Measurements from ENCODE around the gene RNASE3.
"Not testable (repeated sequence)": the region's sequence is repeated elsewhere in the genome, so short reads cannot be mapped to it uniquely, and the experiment has no call there.

Gene RNASE3

DNA sequence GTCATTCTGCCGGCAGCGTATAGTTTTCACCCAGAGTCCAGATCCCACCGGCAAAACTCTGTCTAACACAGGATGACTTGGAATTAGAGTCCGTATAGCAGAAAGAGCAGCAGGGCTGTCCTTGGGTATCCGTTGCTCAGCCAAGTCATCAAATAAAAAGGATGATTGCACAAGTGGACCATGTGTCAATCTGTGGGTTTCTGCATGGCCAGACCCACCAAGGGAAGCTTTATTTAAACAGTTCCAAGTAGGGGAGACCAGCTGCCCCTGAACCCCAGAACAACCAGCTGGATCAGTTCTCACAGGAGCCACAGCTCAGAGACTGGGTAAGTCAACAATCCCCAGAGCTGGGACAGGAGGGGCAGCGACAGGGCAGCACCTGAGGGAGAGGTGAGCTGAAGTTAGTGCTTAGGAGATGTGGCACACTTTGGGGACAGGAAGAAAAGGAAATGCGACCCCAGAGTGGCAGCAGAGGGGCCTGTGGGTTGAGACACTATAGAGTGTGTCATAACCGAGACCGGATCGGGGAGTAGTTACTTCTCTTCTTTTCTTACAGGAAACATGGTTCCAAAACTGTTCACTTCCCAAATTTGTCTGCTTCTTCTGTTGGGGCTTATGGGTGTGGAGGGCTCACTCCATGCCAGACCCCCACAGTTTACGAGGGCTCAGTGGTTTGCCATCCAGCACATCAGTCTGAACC, at the start of gene RNASE3:
TSS of gene RNASE3 (plus strand) at position 260 of the 700 bp plus-strand sequence. CDS start at position 562, 302 bp downstream.
- intact Hi-C loops (cut with DNase I); DNase-seq: not testable (repeated sequence)

DNA sequence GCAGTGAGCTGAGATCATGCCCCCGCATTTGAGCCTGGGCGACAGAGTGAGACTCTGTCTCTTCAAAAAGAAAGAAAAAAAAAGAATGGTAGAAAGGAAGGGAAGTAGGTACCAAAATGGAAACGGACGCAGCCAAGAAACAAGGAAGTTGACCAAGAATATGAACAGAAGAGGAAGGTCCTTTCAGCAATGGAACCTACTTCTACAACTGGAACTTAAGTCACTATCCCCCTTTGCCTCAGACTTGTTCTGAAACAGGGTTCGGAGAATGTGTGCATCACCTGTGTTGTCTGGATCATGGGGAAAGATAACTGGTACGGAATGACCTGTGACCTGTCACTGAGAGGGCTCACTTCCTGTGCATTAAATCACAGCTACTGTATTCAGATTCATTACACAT, 44.6 kb upstream of the RNASE3 start:
- DNase-seq = no peak
- intact Hi-C loops (cut with DNase I) = no loop called here

DNA sequence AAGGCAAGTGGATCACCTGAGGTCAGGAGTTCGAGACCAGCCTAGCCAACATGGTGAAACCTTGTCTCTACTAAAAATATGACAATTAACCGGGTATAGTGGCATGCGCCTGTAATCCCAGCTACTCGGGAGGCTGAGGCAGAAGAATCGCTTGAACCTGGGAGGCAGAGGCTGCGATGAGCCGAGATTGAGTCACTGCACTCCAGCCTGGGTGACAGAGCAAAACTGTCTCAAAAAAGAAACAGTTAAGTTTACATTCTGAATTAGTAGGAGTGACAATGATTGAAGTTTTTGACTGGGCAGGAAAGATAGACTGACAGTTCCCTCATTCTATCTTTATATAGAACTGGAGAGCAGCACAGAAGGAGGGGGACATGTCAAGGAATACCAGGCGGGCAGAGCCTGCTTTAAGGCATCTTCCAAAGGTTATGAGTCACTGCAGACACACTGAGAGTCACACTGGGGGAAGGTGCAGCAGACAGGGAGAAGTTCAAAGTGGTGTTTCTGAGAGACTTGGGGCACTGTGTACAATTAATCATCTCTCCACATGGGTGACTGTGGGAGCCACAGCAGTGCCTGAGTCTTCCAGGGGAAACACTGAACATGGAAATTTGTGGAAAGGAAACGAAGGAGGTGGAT, 42.8 kb upstream of the RNASE3 start:
- intact Hi-C loops (cut with DNase I) = no loop called here
- no peak for DNase-seq

DNA sequence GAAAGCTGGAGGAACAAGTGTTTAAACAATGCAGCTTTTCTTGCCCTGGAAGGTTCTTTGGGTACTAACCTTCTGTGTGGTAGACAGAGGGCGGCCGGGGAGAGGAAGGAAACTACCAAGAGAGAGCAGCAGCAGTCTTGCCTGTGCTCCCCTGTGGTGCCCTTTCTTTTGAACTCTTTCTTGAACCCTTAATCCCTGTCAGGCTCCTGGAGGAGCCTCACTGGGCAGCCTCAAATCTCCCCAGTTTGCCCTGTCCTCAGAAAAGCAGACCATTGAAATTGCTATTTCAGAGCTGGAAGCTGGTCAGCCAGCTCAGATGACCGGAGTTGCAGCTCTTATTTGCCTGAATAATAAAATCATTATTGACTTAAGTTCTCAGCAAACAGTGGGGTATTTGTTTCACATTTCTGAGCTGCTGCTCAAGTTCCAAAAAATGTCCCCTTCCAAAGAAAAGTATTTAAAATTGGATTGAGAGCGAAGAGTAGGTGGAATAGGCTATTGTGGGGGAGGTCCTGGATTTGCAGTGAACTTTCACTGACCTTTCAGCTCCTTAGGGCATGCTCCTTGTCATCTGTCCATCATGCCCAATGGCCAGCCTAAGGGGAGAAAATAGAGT, 42.1 kb upstream of the RNASE3 start:
- peak in 4 of 10 donors; percentile 17 to 83 (median 28) for DNase-seq
- intact Hi-C loops (cut with DNase I) = no loop called here

DNA sequence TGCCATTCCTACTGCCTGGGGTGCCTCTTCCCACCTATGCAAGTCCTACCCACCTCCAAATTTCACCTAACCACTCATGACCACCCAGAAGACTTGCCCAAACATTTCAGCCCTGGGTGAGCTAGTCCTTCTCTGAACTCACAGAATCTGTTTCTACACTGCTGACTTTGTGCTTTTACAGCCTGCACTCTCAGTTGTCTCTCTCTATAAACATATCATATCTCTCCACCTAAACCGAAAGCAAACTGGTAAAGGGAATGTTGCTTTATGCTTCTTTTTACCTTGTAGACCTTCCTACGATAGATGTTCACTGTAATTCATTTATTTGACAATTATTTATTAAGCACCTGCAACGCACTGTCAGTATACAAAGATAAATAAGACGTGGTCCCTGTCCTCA, 38.1 kb upstream of the RNASE3 start:
- no peak for DNase-seq
- intact Hi-C loops (cut with DNase I) = no loop called here

DNA sequence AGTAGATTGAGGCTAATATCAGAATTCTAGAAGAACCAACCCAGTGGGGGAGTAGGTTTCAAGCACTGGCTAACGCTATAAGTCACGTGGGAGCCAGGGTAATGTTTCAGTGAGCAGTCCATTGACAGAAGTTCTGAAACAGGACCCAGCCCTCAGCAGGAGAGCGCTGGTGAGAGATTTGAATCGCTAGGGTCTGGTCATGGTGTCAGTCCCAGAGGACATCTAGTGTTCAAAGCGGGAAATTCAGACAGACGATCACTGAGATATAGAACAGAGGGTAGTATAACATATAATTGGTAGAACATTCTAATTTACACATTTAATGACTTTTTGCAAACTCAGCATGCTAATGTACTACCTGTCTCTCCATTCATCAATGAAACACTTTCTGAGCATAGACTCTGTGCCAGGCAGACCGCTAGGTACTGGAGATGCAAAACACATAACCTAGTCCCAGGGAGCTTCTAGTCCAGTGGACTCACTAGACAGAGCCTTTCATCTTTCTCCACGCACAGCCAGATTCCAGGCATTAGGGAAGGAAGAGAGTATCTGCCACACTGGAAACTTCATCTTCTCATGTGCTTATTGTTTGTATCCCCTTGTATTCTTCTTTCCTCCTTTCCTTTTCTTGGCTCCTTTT, 35.4 kb upstream of the RNASE3 start:
- intact Hi-C loops (cut with DNase I) = loop anchor here (1.0 to 5.0 kb wide), 5 partner anchors 17 to 252 kb away; partner anchors contain the start of gene RNASE1

DNA sequence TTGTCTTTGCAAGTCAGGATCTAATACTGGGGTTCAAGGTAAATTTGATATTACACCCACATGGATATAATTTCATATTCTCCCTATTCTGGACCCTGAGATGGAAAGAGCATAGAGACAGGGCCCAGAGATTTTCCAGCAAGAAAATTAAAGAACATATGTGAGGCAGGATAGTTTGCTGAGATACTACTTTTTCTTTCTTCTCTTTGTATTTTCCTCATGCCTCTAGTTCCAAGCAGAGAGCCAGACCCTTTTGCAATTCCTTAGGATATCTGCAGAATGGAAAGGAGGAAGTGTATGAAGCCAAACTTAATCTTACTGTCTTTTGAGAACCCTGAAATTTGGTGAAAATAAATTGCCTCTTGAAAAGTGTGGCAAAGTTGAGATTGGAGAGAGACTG, 34.0 kb upstream of the RNASE3 start:
- no peak for DNase-seq
- intact Hi-C loops (cut with DNase I) = loop anchor here (2.0 to 5.0 kb wide), 4 partner anchors 16 to 250 kb away; partner anchors contain the start of gene RNASE1

More for the DNA sequence above, 35.4 kb upstream of the RNASE3 start:
- DNase-seq = peak in 7 of 10 donors; percentile 32 to 91 (median 51)

DNA sequence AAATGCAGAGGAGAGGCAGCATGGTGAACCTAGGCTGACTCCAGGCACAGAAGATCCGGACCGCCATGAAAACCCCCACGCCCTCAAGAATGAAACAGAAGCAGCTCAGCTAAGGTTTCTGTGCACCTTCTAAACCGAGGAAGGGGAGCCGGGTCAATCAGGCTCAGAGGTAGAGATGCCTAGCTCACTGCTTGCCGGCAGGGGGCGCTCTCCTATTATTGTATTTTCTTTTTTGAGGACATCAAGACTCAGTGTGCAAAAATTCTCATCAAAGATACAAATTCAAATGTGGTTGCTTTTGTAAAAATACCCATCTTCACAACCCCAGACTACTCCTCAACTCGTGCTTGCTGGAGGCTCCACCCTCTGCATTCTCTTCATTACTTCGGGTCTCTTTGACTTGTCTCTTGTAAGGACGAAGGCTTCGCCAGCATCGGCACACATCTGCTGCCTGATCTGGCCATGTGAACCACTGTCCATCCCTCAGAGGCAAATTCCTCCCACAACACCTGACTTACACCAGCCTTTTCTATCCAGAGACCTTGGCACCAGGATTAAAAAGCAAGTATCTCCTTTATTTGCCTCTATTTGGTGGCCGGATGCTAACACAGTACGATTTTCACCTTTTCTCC, 33.4 kb upstream of the RNASE3 start:
- DNase-seq = peak in 8 of 10 donors; percentile 24 to 91 (median 76)
- intact Hi-C loops (cut with DNase I) = loop anchor here (2.0 to 5.0 kb wide), 4 partner anchors 15 to 250 kb away; partner anchors contain the start of gene RNASE1

DNA sequence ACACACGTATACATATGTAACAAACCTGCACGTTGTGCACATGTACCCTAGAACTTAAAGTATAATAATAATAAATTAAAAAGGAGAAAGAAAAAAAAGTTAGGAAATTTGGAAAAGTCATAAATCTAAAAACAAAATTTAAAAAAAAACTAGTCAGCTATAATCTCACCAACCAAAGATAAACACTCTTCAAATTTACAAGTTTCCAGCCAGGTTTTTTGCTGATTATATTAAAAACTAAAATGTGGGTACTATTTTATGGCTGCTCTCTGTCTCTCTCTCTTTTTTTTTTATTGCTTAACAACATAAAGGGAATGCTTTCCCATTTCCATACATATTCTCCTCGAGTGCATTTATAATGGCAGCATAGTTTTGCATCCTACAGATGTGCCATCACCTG, 25.0 kb upstream of the RNASE3 start:
- DNase-seq = no peak
- intact Hi-C loops (cut with DNase I) = no loop called here

DNA sequence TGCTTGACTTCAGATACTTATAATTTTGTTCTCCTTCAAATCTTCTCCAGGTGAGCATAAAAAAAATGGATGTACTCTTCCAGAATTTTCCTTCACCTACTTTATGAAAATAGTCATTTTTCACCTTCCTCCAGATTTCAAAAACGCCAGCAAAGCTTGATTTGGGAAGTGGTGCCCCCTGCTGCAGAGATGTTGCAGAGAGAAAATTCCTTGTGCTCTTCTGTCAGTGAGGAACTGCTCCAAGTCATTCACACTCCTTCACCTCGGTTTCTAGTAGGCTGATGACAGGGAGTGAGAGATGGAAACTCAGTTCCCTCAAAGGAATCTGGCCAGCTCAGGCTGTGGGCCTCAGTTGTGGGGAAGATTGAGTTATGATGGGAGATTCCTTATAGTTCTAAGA, 24.2 kb upstream of the RNASE3 start:
- intact Hi-C loops (cut with DNase I) = no loop called here

DNA sequence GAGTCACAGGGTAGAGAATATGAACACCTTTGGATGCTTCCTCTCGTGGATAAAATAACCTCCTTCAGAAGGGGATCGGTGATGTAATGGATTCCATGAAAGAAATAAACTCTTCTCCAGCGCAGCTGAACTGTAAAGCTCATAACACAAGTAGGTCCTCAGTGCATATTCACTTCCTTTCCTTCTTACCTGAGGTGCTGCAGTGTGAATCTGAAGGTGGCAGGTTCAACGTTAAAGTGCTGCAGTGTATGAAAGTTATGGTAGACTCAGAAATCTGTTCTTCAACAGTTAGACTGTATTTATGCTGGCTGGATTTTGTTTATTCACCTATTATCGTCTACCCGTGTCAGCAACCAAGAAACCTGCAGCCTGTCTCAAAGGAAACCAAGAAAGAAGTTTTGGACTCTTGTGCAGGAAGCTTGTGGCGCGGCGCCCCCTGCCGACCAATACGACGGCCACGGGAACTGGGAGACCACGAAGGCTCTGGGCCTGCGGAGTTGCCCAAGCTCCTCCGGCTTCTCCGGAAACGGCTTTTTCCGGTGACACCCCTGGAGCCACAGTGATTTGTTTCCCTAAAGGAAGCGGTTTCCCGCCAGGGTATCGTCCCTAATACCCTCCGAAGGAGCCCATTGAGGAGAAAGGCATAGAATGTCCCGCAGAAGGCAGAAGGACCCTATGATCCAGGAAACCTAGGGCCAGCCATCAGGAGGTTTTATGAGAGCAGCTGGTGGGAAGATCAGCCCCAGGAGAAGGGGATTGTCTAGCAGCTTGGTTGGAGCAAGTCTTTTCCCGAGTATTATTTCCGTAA, 17.6 kb upstream of the RNASE3 start:
- intact Hi-C loops (cut with DNase I) = loop anchor here (2.0 to 5.0 kb wide), 3 partner anchors 17 to 171 kb away; no protein-coding TSS in a partner anchor
- peak; percentile 47 to 96 (median 80) for DNase-seq

More for the DNA sequence above, 24.2 kb upstream of the RNASE3 start:
- peak in 1 of 10 donors; percentile 25 for DNase-seq

DNA sequence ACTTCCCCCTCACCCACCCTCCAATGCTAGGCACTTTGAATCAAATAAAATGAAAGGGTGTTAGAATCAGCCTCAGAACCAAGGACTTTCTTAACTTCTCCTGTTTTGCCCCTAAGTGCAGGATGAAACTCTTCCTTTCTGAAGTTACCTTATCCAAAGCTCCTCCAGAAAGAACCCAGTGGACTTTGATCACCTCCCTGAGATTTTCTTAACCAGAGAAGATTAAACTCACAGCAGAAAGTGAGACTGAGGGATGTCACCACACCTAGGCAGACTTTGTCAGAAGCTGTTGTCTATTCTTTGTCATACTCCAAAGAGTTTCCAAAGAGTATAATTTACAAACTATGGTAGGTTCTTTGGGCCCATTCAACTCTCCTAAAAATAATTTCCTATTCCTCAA, 14.2 kb upstream of the RNASE3 start:
- intact Hi-C loops (cut with DNase I) = no loop called here
- no peak for DNase-seq

DNA sequence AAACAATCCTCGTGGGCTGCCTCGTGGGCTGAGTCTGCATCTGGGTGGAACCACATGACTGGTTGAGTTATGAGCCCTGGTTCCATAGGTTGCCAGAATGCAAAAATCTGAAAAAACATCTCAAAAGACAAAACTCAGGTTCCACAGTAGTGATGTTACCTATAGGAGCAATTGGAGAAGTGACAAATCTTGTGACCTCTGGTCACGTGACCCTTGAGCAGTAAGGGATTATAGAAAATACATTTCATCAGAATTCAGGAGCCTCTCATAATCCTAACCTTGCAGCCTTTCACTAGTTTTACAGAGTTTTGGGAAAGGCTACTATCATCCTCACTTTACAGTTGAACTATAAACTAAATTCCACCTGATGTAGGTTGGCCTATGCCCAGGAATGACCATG, 12.5 kb upstream of the RNASE3 start:
- no peak for DNase-seq
- intact Hi-C loops (cut with DNase I) = no loop called here

DNA sequence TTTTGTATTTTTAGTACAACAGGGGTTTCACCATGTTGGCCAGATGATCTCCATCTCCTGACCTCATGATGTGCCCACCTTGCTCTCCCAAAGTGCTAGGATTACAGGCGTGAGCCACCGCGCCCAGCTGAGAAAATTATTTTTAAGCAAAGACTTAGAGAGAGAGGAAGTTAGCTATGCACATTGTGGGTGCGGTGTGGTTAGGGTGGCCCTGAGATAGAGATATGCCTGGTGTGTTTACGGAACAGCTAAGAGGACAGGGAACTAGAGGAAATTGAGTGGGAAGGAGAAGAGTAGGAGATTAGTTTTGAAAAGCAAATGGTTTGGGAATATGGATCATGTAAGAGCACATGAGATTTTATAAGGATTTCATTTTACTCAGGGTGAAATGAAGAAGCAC, 10.0 kb upstream of the RNASE3 start:
- DNase-seq; intact Hi-C loops (cut with DNase I): not testable (repeated sequence)

DNA sequence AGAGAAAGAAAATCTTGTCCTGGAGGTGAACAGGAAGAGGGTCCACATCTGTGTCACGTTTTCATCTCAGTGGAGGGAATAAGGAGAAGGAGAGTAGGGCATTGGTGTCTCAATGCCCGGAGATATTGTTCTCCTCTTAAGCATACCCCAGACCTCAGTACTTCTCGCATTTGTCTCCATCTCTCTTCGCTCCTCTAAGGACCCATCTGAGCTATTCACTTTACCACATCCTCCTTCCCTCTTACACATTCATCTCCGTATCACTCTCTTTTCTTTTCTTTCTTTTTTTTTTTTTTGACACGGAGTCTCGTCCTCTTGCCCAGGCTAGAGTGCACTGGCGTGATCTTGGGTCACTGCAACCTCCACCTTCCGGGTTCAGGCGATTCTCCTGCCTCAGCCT, 8.4 kb upstream of the RNASE3 start:
- DNase-seq; intact Hi-C loops (cut with DNase I): not testable (repeated sequence)

DNA sequence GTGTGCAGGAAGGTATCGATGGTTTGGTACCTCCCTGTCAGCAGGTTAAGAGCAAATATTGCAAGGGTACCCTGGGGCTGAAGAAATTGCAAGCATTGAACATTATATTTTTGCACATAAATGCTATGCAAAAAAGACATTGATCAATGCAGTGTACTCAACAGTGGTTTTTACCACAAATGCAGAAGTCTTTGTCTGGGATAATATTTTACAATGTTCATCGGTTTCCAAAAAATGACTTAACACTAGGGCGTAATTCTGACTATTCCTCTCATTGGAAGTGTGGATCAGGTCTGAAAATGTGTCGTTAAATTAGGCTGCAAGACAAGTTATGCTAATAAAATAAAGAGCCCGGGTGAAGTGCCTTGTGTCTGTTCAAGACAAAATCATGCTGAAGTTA, 2.8 kb upstream of the RNASE3 start:
- intact Hi-C loops (cut with DNase I); DNase-seq: not testable (repeated sequence)

DNA sequence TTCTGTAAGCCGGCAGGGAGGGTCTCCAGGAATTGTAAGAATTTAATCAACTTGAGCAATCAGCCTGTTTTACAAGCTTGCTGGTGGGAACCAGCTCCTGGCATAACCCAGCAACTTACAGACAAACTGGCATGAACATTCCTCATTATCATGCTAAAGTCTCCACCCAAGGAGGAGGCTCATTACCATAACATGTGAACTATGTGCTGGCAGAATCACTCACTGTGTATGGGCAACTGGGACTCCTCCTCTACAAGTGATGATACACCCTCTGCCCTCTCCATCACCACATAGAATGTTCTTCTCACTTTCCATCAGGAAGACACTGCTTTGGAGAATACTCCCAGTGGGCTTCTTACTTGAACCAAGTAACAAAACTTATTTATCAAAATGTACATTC, 4.1 kb downstream of the RNASE3 start:
- DNase-seq; intact Hi-C loops (cut with DNase I): not testable (repeated sequence)

DNA sequence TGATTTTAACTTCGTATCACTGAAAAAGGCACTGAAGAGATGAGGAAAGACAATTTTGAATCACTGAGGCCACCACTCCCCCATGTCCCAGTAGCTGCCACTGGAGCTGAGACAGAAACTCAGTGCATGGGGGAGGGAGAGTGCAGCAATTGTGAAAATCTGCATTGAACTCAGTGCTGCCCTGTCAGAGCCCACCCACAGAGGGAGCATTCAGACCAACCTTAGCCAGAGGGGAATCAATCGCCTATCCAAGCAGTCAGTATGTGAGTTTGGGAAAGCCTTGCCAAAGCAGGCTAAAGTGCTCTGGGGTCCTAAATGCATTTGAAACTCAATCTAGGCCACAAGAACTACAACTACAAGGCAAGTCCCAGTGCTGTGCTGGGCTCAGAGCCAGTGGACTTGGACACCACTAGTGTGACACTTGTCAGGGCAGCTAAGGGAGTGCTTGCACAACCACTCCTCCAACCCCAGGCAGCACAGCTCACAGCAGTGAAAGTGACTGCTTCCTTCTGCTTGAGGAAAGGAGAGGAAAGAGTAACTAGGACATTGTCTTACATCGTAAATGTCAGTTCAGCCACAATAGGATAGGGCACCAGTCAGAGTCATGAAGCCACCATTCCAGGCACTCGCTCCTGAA, 13.3 kb downstream of the RNASE3 start:
- intact Hi-C loops (cut with DNase I) = no loop called here

DNA sequence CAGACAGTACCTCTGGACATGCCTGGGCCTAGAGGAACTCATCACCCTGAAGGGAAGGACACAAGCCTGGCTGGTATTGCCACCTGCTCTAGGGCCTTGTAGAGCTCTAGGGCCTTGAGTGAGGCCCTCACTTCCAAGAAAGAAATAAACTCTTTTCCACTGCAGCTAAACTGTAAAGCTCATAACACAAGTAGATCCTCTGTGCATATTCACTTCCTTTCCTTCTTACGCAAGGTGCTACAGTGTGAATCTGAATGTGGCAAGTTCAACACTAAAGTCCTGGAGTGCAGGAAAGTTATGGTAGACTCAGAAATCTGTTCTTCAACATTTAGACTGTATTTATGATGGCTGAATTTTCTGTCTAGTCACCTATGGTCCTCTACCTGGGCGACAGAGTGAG, 14.5 kb downstream of the RNASE3 start:
- DNase-seq = no peak
- intact Hi-C loops (cut with DNase I) = no loop called here

More for the DNA sequence above, 13.3 kb downstream of the RNASE3 start:
- DNase-seq = peak in 1 of 10 donors; percentile 22
